ENCODE data around the gene HINT2. TPM values are rescaled to one million over a fixed set of nuclear protein-coding genes. Genes with fewer than 3 reads are reported as not detected.
A peak's percentile ranks its signal among the peaks of the same experiment; 100 is the strongest.

HINT2 gene
- total RNA-seq, 1 donor from 2014 or later, result 9.0 TPM

DNA sequence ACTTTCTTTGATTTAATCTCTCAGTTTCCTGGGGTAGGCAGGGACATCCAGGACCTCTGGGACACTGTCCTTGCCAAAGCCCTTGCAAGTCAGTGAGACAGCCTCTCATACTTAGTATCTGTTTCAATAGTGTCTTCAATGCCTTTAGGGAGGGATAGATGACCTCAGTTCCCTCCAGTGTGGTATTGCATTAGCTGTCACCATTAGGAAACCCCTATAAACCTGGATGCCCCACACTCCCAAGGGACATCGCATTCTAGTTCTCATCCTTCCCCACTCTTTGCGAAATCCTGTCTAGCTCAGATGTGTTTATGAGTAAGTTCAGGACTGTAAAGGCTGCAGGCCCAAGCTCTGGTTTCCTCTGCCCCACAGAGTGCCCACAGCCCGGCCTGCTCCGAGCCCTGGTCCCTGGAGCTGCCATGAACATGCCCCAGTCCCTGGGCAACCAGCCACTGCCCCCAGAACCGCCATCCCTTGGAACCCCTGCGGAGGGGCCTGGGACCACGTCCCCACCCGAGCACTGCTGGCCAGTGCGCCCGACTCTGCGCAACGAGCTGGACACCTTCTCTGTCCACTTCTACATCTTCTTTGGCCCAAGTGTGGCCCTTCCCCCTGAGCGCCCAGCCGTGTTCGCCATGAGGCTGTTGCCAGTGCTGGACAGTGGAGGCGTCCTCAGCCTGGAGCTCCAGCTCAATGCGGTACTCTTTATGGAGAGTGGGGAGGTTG, 27.3 kb upstream of the HINT2 start:
- FAIRE-seq, result no peak
- DNase-seq (ENCODE audit: low spot score in 2 of 2), result no peak

DNA sequence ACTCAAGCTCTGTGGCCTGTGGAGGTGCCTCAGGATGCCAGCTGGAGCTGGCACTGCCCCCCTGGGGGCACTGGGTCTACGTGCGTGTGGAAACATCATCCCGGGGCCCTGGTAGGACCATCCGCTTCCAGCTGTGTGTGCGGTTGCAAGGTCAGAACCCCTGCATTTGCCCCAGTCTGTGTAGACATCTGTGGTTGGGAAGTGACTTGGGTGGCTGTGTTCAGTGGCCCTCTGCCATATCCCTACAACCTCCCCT, 26.7 kb upstream of the HINT2 start:
- FAIRE-seq, result no peak
- no peak for DNase-seq (ENCODE audit: low spot score in 2 of 2)

DNA sequence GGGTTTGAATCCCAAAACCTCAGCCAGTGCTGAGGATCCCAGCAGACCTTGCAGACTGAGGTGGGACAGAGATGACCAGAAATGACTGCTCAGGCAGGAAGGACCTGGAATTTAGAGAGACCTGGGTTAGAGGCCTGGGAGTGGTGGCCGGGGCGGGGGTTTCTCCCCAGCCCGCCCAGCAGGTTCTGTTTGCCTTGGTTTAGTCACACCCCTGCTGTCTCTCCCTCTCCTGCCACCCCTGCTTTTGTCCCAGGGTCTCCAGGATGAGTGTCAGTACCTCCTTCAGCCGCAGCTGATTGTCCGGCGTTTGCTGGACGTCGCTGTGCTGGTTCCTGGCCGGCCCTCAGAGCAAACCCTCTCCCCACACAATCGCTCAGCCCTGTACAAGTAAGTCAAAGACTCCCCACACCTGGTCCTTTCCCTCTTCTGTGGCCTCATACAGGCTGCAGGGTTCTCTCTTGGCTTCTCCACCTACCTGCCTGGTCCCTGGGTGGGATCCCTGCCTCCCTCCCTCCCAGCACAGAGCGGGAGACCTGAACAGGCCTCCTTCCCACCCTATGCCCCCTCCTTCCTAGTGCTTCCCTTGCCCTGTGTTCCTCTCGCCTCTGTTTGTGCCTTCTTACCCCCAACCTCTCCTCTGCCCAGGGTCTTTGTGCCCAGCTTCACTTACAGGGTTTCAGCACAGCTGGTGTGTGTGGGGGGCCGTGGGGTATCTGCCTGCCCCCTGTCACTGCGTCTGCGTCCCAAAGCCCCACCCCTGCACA, 26.2 kb upstream of the HINT2 start:
- DNase-seq (ENCODE audit: low spot score in 2 of 2) (no peak), FAIRE-seq (no peak)

DNA sequence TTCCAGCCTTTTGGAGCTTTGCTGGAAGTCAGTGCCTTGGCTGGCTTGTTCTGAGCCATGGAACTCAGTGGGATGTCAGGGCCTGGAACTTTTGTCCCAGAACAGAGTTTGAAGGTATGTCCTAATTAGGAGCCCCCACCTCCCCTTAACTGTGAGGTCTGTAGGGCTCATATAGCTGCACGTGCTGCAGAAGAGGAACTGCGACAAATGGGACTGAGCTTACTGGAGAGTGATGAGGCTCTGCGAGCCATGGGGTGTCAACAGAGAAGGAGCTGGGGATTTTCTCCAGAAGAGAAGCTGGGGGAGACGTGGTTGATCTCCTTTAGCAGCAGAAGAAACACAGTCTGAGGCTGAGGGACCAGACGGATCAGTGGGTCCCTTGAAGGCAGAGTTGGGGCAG, 25.1 kb upstream of the HINT2 start:
- FAIRE-seq (no peak), DNase-seq (ENCODE audit: low spot score in 2 of 2) (no peak)

DNA sequence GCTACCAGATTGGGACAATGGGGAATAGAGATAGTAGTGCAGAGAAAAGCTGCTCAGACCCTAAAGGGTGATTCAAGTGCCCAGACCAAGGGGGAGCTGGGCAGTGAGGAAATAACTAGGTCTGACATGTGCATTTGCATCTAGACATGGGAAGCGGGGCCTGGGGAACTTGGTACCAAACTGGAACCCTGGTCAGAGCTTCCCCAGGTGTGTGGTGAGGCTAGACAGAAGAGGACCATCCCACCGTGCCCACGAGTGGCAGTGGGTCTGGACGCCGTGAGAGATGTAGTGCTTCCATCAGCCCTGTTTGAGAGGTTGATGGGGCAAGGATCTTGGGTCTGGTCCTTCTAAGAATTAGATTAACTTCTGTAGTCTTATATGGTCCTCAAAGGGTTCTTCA, 21.8 kb upstream of the HINT2 start:
- DNase-seq (ENCODE audit: low spot score in 2 of 2), result no peak
- FAIRE-seq, result no peak

DNA sequence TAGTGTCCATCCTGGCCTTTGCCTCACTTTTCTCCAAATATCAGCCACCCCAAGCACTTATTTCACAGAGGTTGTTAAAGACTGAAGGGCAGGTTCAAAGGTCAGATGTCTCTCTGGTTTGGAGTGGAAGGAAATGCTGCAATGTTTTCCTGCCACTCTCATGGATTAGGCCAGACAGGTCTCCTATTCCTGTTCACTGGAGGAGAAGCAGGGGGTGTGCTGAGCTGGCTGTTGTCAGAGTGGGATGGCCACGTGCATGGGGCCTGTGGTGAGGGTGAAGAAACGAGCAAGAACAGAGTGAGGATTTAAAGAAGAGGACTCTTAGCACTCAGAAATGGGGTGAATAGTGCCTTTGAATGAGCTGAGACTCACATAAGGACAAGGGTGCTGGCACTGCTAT, 20.9 kb upstream of the HINT2 start:
- FAIRE-seq, result no peak
- DNase-seq (ENCODE audit: low spot score in 2 of 2), result no peak

DNA sequence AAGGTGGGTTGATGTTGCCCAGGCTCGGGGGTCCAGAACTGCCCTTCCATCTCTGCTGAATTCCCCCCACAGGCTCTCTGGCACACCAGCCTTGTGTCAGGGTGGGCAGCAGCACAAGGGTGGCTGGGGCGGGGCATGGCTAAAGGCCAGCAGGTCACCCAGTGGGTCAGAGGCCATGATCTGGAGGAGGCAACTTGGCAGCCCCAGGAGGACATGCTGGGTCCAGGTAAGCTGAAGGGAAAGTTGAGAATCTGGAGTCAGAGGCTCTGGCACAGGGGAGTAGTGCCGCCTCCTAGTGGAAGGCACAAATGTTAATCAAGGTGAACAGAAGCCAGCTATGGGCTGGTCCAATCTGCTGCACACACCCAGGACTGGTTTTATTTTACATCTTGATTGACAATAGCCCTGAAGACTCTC, 20.4 kb upstream of the HINT2 start:
- FAIRE-seq (no peak), DNase-seq (ENCODE audit: low spot score in 2 of 2) (no peak)

DNA sequence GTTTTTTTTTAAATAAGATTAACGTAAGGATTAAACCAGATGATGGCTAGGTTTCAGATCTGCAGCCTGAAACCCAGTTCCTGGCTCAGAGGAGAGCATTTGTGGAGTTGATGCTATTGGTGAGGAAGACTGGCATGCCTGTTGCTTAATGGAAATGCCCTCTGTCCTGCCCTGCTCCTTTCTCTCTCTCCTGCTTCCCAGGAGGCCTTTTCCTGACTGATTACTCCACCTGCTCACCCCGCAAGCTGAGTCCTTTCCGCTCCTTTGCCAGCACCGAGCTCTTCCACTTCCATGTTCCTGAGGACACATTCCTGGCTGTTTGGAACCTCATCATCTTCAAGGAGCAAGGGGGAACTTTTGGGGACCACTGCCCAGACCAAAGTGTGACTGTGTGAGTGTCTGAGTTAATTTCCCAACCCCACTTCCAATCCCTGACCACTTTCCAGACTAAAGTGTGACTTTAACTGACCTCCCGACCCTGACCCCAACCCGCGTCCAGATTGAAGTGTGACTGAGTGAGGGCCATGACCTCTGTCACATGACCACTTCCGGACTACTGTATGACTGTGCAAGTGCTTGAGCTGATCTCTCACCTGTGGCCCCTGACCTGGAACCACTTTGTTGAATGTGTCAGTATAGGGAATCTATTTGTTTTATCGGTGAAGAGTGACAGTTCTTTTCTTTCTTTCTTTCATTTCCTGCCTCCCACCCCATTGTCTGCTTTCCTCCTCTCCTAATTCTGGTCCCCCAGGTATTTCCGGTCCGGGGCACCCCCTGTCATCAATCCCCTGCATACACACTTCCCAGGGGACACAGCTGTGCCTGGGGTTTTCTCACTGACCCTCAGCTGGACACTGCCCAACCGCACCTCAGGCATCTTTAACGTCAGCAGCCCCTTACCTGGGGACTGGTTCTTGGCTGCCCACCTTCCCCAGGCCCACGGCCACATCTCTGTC, 19.7 kb upstream of the HINT2 start:
- FAIRE-seq, result no peak
- no peak for DNase-seq (ENCODE audit: low spot score in 2 of 2)

DNA sequence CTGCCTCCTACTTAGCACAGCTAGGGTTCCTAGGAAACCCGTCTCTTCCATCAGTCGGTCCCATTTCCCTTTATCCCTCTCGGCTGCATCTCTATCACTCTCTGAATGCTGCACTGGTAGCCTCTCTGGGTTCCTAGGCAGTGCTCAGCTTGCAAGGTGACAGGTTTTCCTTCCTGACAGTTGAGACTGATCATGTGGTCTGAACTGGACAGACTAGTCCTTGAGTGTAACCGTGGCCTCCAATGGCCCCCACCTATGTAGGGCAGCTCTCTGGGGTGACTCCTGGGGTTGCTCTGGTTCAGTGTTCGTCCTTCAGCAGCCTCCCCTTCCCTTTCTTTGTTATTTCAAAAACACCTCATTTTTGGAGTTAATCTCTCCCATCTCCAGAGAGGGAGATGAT, 18.0 kb upstream of the HINT2 start:
- DNase-seq (ENCODE audit: low spot score in 2 of 2), result no peak
- no peak for FAIRE-seq

DNA sequence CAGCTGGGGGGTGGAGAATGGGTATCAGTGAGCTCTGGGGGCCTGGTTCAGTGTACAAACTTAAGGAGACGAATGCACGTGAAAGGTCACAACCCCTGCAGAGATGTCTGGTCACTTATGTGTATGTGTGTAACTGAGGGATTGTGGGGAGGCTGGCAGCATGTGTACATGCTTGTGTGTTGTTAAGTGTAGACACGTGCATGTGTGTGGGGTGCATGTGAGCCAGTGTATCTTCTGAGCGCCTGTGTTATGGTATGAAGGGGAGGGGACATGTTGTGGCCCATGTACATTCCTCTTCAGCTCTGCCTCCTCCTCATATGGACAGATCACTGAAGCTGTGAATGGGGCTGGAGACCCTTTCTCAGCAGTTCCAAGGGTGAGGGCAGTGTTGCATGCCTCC, 16.2 kb upstream of the HINT2 start:
- no peak for DNase-seq (ENCODE audit: low spot score in 2 of 2)
- no peak for FAIRE-seq

DNA sequence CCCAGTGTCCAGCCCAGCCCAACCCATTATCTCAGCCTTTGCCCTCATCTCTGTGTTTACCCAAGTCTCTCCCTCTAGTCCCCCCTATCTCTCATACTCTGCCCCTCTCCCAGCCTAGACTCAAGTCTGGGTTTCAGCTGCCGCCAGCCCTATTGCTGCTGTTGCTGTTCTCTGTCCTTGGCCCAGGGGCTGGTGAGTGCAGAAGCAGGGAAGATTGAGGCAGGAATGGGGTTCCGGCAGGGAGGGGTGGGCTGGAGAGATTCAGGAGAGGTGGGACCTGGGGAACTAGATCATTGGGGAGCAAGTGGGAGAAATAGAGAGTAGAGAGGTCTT, 14.9 kb upstream of the HINT2 start:
- DNase-seq (ENCODE audit: low spot score in 2 of 2), result no peak
- no peak for FAIRE-seq

DNA sequence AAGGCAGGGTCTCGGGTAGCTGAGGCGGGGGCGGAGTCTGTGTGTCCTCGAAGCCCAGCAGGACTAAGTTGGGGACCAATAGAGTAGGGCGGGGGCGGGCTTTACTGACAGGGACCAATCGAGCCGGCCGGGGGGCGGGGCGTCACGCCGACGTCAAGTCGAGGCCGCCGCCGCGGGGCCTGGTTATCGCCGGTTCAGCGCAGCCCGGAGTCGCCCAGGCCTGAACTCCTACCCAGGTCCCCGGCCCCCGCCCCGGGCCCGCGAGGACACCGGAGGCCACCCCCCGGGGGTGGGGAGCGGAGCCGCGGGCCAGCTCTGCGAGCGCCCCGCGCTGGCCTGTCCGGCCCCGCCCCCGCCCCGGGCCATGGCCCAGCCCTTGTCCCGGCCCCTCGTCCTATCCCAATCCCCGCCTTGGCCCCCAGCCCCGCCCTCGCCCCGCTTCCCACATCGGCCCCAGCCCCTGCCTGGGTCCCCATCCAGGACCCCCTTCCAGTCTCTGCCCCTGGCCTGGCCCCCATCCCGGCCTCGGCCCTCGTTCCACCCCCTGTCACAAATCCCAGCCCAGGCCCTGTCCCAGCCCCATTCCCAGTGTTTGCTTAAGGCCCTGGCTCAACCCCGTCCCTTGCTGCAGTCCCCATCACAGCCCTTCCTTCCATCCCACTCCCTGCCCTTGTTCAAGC, 14.4 kb upstream of the HINT2 start, which contains the start of gene TMEM8B:
Gene TMEM8B (plus strand): TSS at position 145 of the 680 bp plus-strand sequence. CDS start 220 bp downstream, at position 365.
- FAIRE-seq, result no peak
- DNase-seq (ENCODE audit: low spot score in 2 of 2), result peak; percentile 91 to 97

DNA sequence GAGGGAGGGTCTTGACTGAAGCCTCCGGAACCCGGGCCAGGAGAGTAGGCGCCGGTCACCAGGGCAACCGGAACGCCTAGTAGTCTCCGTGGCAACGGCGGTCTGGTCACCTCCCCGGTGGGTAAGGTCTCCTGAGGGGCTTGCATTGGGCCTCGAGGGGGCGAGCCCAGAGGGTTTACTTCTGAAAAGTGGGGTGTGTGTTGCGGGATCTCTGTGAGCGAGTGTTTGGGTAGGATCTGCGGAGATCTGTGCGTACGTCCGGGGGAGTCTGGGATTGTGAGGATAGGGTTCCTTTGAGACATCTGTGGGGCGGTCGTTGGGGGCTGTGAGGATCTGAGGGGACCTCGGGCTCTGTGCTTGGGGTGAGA, 13.9 kb upstream of the HINT2 start, which contains the start of gene FAM221B:
Gene FAM221B (minus strand): TSS at position 17 of the 368 bp plus-strand sequence. CDS start 2,571 bp downstream, outside the sequence.
- no peak for FAIRE-seq
- no peak for DNase-seq (ENCODE audit: low spot score in 2 of 2)

DNA sequence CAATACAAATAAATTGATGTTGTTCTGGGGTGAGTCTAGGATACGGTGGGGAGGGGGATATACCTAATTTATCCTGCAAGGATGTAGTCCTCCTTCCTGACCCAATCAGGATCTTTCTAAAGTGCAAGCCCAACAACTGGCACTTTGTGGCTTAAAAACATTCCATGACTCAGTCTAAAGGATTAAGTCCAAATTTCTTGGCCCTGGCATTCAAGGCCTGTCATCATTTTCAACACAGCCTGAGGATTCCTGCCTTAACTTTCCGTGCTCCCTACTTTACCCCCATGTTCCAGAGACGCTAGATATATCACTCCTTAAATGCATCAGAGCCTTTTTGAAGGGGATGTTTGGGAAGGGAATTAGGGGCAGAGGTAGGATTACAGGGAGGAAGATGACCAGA, 12.6 kb upstream of the HINT2 start:
- FAIRE-seq, result no peak

DNA sequence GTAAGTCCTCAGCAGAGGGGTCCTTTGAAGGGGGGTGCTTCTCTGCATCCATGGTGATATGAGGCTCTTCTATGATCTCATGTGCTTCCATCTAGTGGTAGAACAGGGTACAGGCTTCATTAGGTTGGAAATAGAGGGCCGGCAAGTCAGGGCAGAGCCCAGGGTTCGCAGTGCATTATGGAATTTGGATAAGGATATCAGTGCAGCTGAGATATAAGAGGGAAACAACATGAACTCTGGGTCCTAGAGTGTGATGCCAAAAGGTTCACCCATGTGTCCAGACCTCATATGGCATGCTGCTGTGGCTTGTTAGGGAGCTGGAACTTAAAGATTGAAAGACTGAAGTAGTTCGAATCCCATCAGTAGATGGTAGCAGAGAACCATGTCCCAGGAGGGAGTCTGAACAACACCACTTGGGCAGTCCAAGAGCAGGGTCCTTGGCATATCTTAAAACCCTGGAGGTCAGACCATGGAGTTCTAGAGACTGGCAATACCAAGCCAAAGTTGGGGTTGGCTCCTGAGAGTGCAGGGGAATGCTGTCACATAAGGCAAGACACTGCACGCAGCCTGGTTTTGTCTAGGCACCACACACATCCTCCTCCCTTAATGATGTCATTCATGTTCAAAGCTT, 11.3 kb upstream of the HINT2 start:
- FAIRE-seq (no peak), DNase-seq (ENCODE audit: low spot score in 2 of 2) (peak in 1 of 2 donors; percentile 47)

More for the DNA sequence above, 12.6 kb upstream of the HINT2 start:
- no peak for DNase-seq (ENCODE audit: low spot score in 2 of 2)

DNA sequence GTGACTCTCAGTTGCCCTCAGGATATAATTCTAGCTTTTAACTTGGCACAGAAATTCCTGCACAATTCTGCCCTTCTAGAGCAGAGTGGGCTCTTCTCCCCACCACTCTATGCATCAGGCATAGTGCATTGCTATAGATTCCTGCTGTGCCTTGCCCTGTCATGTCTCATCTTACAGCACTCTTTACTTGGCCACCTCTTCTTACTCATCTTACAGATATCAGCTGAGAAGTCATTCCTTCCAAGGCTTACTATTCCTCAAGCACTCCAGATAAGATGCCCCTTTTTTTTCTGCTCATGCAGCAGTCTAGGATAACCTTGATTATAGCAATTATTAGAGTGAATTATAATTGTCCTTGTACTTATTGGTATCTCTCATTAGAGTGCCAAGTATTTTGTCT, 8.1 kb upstream of the HINT2 start:
- no peak for DNase-seq (ENCODE audit: low spot score in 2 of 2)
- FAIRE-seq, result no peak

DNA sequence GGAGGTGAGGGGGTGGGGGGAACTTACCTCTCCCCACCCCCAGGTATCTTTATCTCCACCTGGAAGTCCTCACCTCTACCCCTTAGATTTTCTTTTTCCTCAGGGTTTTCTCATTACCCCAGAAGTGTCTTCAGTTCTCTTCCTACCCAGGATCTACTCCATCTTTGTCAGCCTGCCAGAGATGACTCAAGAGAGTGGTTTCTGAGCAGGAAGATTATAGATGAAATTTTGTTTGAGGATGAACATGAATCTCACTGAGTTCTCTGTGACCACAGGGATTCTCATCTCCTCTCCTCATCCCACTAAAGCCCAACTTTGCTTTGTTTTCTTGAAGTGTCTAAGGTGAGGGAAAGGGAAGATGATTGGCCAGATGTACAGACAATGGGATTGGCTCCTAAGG, 5.2 kb upstream of the HINT2 start:
- DNase-seq (ENCODE audit: low spot score in 2 of 2) (no peak), FAIRE-seq (no peak)

DNA sequence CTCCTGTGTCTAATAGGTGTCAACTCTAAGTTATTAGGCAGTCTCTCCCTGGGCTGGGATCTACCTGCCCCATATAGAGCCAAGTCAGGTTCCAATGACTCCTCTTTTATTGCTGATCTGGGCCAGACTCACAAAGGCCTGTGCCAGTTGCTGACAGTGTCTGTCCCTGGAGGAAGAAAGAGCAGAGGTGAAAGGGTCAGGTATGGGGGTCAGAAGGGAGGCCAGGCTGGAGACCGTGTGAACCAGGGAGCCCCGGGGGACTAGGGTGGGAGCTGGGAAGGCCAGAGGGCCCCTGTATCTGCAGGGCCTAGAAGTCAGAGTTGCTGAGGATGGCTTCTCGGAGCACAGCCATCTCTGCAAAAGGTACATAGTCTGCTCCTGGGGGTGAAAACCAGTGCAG, 3.5 kb upstream of the HINT2 start:
- DNase-seq (ENCODE audit: low spot score in 2 of 2) (no peak), FAIRE-seq (no peak)

DNA sequence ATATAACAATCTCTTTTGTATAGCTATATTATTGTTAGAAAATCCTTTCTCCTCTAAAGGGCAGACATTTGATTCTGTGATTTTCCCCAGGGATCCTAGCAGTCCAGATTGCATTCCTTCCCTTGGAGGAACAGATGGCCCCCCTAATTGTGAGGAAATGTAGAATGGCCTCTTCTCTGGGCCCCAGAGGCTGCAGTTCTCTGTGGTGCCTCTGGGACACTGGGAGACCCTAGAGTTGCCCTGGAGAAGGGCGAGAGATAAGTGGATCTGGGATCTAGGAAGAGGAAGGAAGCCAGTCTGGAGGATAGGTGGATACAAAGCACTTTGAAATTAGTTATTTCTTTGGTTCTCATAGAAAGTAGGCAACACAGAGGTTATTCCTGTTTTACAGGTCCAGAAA, 1.9 kb upstream of the HINT2 start:
- DNase-seq (ENCODE audit: low spot score in 2 of 2) (no peak), FAIRE-seq (no peak)
